Measurements from ENCODE around the gene ARHGEF7.

ARHGEF7 gene

GRCh38 chr13:111159362-111160320 is 44.5 kb downstream of the ARHGEF7 start:
- no peak for DNase-seq (ENCODE audit: low read depth)
- H3K4me3 ChIP-seq (ENCODE audit: low read length) = no peak overlapping the region
- TF ChIP-seq, protein P1, sequence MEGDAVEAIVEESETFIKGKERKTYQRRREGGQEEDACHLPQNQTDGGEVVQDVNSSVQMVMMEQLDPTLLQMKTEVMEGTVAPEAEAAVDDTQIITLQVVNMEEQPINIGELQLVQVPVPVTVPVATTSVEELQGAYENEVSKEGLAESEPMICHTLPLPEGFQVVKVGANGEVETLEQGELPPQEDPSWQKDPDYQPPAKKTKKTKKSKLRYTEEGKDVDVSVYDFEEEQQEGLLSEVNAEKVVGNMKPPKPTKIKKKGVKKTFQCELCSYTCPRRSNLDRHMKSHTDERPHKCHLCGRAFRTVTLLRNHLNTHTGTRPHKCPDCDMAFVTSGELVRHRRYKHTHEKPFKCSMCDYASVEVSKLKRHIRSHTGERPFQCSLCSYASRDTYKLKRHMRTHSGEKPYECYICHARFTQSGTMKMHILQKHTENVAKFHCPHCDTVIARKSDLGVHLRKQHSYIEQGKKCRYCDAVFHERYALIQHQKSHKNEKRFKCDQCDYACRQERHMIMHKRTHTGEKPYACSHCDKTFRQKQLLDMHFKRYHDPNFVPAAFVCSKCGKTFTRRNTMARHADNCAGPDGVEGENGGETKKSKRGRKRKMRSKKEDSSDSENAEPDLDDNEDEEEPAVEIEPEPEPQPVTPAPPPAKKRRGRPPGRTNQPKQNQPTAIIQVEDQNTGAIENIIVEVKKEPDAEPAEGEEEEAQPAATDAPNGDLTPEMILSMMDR (conservative IDR thresholded peaks at IDR 0.05; ENCODE audit: low read length) = no peak

GRCh38 chr13:111160648-111161047 is 45.5 kb downstream of the ARHGEF7 start:
- H3K4me3 ChIP-seq (ENCODE audit: low read length) = no peak overlapping the region
- no peak for DNase-seq (ENCODE audit: low read depth)
- TF ChIP-seq, protein P1 (conservative IDR thresholded peaks at IDR 0.05; ENCODE audit: low read length) = no peak

DNA sequence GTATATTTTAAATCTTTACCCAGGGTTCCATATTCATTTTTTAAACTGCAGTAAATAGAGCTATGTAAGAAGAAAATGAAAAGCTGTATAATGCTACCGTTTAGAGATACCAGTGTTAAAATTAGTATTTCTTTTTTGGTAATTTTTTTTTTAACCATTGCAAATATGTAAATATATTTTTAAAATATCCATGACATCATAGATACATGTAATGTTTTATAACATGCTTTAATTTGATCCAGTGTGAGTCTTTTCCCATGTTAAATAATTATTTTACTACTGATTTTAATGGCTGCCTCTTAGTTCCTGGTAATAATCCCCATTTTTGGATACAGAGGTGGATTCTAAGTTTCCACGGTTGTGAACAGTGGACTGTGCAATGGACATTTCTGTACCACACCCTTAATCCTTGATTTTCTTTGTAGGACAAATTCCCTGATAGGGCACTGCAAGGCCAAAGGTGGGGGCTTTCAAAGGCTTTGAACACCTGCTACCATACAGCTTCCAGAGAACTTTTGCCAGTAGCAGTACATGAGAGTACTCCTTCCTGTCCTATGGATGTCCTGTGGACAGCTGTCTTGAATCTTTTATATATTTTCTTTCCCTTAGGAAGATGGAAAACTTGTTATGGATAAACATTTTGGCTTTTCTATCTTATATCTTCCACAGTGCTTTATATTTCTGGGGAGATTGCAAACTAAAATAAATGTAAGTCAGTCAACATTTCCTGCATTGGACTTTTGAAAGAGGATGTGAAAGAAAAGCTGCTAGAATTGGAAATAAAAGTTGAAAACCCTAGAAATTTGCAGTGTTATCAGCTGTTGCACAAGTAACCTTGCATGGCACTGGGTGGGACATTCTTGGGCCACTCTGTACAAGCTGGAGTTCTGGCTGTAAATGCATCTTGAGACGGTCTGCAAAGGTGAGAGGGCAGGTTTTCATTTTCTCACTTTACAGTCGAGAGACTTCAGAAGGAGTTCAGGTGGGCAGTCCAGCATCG is 46.8 kb downstream of the ARHGEF7 start:
- no peak for DNase-seq (ENCODE audit: low read depth)
- TF ChIP-seq, protein P1 (conservative IDR thresholded peaks at IDR 0.05; ENCODE audit: low read length) = no peak
- no peak overlapping the region for H3K4me3 ChIP-seq (ENCODE audit: low read length)

- no peak for DNase-seq (ENCODE audit: low read depth)
- TF ChIP-seq, protein P1 (conservative IDR thresholded peaks at IDR 0.05; ENCODE audit: low read length) = no peak
- no peak overlapping the region for H3K4me3 ChIP-seq (ENCODE audit: low read length)
Measured at GRCh38 chr13:111165241-111166010, 50.3 kb downstream of the ARHGEF7 start.

DNA sequence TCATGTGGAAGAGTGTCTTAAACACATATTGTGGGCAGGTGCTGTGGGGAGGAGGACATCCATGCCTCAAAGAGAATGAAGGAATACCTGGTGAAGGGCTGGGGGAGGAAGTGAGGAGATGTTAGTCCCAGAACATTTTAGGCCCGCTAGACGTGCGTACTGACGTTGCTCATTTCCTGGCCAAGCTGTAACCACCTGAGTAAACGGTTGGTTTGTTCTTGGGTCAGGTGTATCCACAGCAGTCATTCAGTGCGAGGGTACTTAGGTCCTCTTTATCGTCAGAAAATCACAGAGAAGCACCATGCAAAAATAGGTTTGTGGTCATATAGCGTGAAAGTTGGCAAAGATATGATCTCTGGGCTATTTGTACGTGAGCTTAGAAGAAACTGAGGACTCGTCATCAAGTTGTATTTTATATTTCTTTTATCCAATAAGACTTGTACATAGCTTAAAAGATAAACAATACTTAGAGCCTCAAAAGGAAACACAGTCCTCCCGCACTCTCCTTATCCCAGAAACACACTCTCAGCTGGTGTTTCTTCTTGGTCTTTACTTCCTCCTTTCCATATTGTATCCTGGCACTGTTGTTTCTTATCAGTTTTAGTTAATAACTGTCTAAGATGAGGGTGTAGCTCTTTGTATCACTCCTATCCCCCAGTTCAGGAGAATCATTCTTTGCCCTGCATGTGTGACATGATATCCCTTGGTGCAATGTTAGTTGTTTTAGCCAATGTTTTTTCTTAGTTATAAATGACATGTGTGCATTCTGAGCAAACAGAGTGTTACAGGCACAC is 52.0 kb downstream of the ARHGEF7 start:
- no peak for DNase-seq (ENCODE audit: low read depth)
- TF ChIP-seq, protein P1 (conservative IDR thresholded peaks at IDR 0.05; ENCODE audit: low read length) = no peak
- no peak overlapping the region for H3K4me3 ChIP-seq (ENCODE audit: low read length)

DNA sequence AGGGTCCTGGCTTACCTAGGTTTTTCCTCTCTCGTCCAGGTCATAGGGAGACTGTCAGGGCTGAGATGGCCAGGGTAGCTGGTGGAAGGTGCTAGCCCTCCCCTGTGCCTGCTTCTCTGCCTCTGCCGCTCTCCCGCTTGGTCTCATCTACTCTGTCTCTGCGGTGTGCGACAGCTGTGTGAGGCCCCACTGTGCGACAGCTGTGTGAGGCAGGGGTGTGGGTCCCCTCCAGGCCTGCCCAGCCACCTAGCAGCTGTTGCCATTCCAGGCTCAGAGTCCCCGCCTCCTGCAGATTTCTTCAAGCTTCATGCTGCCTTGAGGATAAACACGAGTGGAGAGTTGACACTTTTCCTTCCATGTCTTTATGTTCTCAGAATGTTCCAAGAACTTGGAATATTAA is 53.0 kb downstream of the ARHGEF7 start:
- no peak for DNase-seq (ENCODE audit: low read depth)
- H3K4me3 ChIP-seq (ENCODE audit: low read length) = no peak overlapping the region
- TF ChIP-seq, protein P1 (conservative IDR thresholded peaks at IDR 0.05; ENCODE audit: low read length) = no peak

All from AG10803 (cell line).